ENCODE results near the gene GLB1L3. TPM values are rescaled to one million over a fixed set of nuclear protein-coding genes. Genes with fewer than 3 reads are reported as not detected.

The GLB1L3 gene
- total RNA-seq, 4 donors from 2014 or later = 0.16 TPM; not detected in 3

- Histone ChIP-seq H3K27me3 (no peaks in the 10 kb centered on the region), H3K4me1 (peaks cover 5 to 16% (median 10%) of the 10 kb centered on the region in 4 donors), H3K9me3 (no peaks in the 10 kb centered on the region), H3K4me3 (no peak overlapping the region), H3K36me3 (no peaks in the 10 kb centered on the region), H3K27ac (peak overlapping the region; percentile 73 to 83 (median 80))
- TF ChIP-seq, protein P1, sequence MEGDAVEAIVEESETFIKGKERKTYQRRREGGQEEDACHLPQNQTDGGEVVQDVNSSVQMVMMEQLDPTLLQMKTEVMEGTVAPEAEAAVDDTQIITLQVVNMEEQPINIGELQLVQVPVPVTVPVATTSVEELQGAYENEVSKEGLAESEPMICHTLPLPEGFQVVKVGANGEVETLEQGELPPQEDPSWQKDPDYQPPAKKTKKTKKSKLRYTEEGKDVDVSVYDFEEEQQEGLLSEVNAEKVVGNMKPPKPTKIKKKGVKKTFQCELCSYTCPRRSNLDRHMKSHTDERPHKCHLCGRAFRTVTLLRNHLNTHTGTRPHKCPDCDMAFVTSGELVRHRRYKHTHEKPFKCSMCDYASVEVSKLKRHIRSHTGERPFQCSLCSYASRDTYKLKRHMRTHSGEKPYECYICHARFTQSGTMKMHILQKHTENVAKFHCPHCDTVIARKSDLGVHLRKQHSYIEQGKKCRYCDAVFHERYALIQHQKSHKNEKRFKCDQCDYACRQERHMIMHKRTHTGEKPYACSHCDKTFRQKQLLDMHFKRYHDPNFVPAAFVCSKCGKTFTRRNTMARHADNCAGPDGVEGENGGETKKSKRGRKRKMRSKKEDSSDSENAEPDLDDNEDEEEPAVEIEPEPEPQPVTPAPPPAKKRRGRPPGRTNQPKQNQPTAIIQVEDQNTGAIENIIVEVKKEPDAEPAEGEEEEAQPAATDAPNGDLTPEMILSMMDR (IDR thresholded peaks at IDR 0.05) = no peak
- TF ChIP-seq POLR2AphosphoS5 (IDR thresholded peaks at IDR 0.05) = peak in 1 of 3 donors; percentile 45
- intact Hi-C loops (cut with DNase I; ENCODE audit: low total_unique reads) (no loop called here), in situ Hi-C loops (cut with MboI; ENCODE audit: low pct_ligation_motif_present in 1 of 4, low pct_unique_long_range_greater_than_20kb in 1 of 4, low sequenced_read_pairs in 3 of 4) (no loop called here)
- peak; percentile 70 for DNase-seq
- WGBS, 2 donors (ENCODE audit: low coverage in 1 of 2) = 40 to 58% methylated on average over 3 to 4 of the region's 4 CpGs
These were observed 63.6 kb downstream of the GLB1L3 start for GRCh38 chr11:134339756-134340155.

DNA sequence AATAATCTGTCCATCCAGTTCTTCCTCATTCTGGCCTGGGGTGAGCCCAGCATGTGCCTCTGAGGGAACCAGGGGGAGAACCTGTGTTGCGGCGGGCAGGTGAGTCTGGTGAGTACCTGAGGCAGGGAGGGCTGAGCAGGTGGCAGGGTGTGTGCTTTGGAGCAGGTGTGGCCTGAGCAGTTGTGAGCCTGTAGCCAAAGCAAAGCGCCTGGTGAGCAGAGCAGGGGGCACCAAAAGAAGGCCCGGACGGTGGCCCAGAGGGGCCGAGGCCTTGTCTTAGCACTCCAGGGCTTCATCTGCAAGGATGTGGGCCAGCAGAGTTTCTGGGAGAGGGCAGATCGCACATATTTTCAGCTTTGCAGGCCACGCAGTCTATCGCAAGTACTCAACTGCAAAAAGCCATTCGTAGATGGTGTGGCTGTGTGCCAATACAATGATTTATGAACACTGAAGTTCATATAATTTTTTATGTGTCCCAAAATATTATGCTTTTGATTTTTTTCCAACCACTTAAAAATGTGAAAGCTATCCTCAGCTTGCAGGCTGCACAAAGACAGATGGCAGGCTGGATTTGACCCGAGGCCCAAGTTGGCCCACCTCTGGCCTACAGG is 64.3 kb downstream of the GLB1L3 start:
- TF ChIP-seq POLR2A (IDR thresholded peaks at IDR 0.05) (no peak), POLR2AphosphoS5 (IDR thresholded peaks at IDR 0.05) (no peak), EP300 (IDR thresholded peaks at IDR 0.05; ENCODE audit: low read depth) (no peak)
- TF ChIP-seq, protein P1 (IDR thresholded peaks at IDR 0.05) = no peak
- Histone ChIP-seq H3K27ac (peak overlapping the region; percentile 73 to 83 (median 80)), H3K9me3 (no peaks in the 10 kb centered on the region), H3K4me1 (peaks cover 5 to 16% (median 10%) of the 10 kb centered on the region in 4 donors), H3K36me3 (no peaks in the 10 kb centered on the region), H3K27me3 (no peaks in the 10 kb centered on the region), H3K4me3 (no peak overlapping the region)
- peak; percentile 66 for DNase-seq
- in situ Hi-C loops (cut with MboI; ENCODE audit: low pct_ligation_motif_present in 1 of 4, low pct_unique_long_range_greater_than_20kb in 1 of 4, low sequenced_read_pairs in 3 of 4) (no loop called here), intact Hi-C loops (cut with DNase I; ENCODE audit: low total_unique reads) (no loop called here)
- WGBS, 2 donors (ENCODE audit: low coverage in 1 of 2) = 27 to 60% methylated on average over 2 to 11 of the region's 11 CpGs

GRCh38 chr11:134341805-134342571 is 65.8 kb downstream of the GLB1L3 start:
- in situ Hi-C loops (cut with MboI; ENCODE audit: low pct_ligation_motif_present in 1 of 4, low pct_unique_long_range_greater_than_20kb in 1 of 4, low sequenced_read_pairs in 3 of 4) (no loop called here), intact Hi-C loops (cut with DNase I; ENCODE audit: low total_unique reads) (no loop called here)
- 92 to 96% methylated on average over 9 to 42 of the region's 68 CpGs for WGBS, 2 donors (ENCODE audit: low coverage in 1 of 2)
- no peaks in the 10 kb centered on the region for H3K36me3 ChIP-seq
- no peak for DNase-seq
- no peak for TF ChIP-seq POLR2AphosphoS5 (IDR thresholded peaks at IDR 0.05)
- no peak for TF ChIP-seq EP300 (IDR thresholded peaks at IDR 0.05; ENCODE audit: low read depth)
- TF ChIP-seq, protein P1 (IDR thresholded peaks at IDR 0.05) = no peak
- no peak for TF ChIP-seq POLR2A (IDR thresholded peaks at IDR 0.05)
- no peaks in the 10 kb centered on the region for H3K27me3 ChIP-seq
- no peak overlapping the region for H3K27ac ChIP-seq
- peaks cover 5 to 16% (median 10%) of the 10 kb centered on the region in 4 donors for H3K4me1 ChIP-seq
- no peak overlapping the region for H3K4me3 ChIP-seq
- H3K9me3 ChIP-seq = no peaks in the 10 kb centered on the region

- Histone ChIP-seq H3K27ac (no peak overlapping the region), H3K4me1 (peaks cover 5 to 16% (median 10%) of the 10 kb centered on the region in 4 donors), H3K9me3 (no peaks in the 10 kb centered on the region), H3K4me3 (no peak overlapping the region), H3K27me3 (no peaks in the 10 kb centered on the region), H3K36me3 (no peaks in the 10 kb centered on the region)
- TF ChIP-seq, protein P1 (IDR thresholded peaks at IDR 0.05) = no peak
- TF ChIP-seq POLR2AphosphoS5 (IDR thresholded peaks at IDR 0.05) (no peak), POLR2A (IDR thresholded peaks at IDR 0.05) (no peak), EP300 (IDR thresholded peaks at IDR 0.05; ENCODE audit: low read depth) (no peak)
- in situ Hi-C loops (cut with MboI; ENCODE audit: low pct_ligation_motif_present in 1 of 4, low pct_unique_long_range_greater_than_20kb in 1 of 4, low sequenced_read_pairs in 3 of 4) (no loop called here), intact Hi-C loops (cut with DNase I; ENCODE audit: low total_unique reads) (no loop called here)
- 87 to 93% methylated on average over 3 to 30 of the region's 30 CpGs for WGBS, 2 donors (ENCODE audit: low coverage in 1 of 2)
- no peak for DNase-seq
These were observed 66.6 kb downstream of the GLB1L3 start for GRCh38 chr11:134342572-134343340.
